DMS79 treated with DMSO at 0.1 percent for 48 hours (cell line): ENCODE measurements around the gene ACIN1.

Experiments used
- DNase-seq: peaks from one replicate; lab custom pipeline; 2025; lab: John Stamatoyannopoulos, UW

ACIN1 gene

GRCh38 chr14:23042162-23042965 is 52.6 kb downstream of the ACIN1 start, which contains the start of gene PSMB11:
PSMB11 (plus strand) TSS chr14:23042212; CDS start chr14:23042226, 14 bp downstream.
- DNase-seq, result no peak

- DNase-seq, result no peak
Measured at GRCh38 chr14:23041729-23042128, 53.2 kb downstream of the ACIN1 start.

DNA sequence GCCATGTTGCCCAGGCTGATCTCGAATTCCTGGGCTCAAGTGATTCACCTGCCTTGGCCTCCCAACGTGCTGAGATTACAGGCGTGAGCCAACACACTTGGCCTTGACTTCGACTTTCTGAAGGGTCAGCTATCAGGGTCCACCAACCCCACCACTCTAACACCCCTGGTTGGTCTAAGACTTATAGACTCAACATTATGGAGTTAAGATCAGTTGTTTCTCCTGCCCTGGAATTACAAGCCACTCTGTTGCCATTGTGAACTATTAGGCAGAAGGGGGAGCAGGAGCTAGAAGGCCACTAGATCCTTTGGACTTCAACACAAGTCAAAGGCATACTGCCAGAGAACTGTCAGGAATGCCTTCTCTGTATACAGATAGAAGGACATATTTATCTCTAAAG is 54.8 kb downstream of the ACIN1 start:
- DNase-seq, result no peak

DNA sequence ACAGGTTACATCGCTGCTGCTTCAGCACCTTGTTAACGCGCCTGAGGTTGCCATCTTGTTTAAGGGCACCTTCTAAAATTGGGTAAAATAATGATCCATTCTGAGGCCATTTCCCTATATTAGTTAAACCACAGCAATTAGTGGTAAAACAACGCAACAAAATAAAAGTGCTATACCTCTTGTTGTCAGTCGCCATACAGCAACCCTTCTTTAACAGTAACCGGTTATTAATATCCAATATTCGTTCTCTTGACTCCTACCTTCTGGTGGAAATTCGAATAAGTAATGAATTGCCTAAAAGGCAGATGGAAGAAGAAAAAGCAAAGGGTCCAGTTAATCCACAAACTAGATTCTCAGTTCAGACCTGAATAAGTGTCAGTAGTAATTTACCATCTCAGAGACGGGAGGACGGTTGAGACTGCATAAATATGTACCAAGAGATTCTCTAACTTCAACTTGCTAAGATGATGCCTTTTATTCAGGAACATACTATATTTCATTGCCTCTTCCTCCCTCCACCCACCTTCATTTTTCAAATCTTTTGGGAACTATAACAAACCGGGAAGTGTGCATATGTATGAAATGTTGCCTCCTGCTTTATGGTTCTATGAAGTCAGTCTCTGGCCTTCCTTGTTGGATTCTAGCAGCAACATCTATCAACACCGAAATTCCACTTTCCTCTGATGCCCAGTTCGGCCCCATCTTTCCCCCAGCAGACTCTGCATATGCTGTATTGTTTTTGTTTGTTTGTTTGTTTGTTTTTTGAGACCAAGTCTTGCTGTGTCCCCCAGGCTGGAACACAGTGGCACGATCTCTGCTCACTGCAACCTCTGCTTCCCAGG is 59.4 kb downstream of the ACIN1 start:
- DNase-seq, result no peak

GRCh38 chr14:23034498-23035302 is 60.2 kb downstream of the ACIN1 start, which contains the start of gene PSMB5:
PSMB5 (minus strand) TSS chr14:23034900; CDS start chr14:23034881, 19 bp downstream.
- no peak for DNase-seq

DNA sequence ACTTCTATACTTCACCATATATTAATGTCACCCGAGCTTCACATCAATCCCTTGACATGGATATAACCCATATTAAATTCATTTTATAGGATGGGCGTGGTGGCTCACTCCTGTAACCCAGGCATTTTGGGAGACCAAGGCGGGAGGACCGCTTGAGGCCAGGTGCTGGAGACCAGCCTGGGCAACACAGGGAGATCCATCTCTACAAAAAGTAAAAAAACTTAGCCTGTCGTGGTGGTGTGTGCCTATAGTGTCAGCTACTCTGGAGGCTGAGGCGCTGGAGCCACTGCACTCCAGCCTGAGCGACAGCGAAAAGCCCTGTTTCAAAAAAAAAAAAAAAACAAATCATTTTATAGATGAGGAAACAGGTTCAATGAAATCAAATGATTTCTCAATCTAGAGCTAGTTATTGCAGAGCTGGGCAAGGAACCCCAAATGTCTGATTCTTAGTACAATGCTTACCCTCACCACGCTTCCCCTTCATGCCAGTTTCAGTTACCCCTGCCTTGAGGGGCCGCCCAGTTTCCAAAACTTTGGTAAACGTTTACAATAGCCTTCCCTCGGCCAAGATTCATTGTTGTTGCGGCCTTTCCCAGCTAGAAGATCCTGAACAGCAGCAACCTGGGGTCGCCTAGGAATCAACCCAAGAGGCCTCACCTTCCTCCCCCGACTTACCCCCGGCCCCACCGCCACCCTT is 61.0 kb downstream of the ACIN1 start:
- no peak for DNase-seq

DNA sequence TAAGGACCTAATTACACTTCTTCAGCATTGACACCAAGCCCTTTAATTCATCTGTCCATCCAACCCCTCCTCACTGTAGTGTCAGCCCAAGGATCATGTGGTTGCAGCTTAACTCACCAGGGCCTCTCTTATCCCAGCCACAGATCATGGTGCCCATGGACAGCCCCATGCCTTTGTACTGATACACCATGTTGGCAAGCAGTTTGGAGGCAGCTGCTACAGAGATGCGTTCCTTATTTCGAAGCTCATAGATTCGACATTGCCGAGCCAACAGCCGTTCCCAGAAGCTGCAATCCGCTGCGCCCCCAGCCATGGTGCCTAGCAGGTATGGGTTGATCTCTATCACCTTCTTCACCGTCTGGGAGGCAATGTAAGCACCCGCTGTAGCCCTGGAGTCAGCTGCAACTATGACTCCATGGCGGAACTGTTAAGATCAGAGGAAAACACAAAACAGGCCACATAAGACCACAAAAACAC is 61.6 kb downstream of the ACIN1 start:
- no peak for DNase-seq

- no peak for DNase-seq
Measured at GRCh38 chr14:23030936-23031335, 64.0 kb downstream of the ACIN1 start.

DNA sequence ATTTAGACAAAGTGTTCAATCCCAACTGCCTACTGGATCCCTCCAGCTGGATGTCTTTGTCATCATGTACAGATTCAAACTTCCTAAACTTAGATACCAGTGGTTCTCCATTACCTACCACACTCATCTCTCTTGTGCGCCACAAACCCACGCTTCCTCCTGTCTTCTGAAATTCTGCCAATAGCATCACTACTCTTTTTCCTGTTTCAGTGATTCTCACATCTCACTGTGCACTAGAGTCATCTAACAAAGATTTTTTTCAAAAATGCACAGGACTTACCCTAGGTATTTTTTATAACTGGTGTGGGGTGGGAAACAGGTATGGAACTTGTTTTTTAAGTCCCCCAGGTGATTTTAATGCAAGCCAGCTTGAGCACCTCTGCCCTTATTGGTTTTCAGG is 66.1 kb downstream of the ACIN1 start:
- DNase-seq, result no peak

- DNase-seq, result no peak
Measured at GRCh38 chr14:23025151-23025814, 69.7 kb downstream of the ACIN1 start.

GRCh38 chr14:23024612-23025075 is 70.3 kb downstream of the ACIN1 start:
- DNase-seq, result no peak

DNA sequence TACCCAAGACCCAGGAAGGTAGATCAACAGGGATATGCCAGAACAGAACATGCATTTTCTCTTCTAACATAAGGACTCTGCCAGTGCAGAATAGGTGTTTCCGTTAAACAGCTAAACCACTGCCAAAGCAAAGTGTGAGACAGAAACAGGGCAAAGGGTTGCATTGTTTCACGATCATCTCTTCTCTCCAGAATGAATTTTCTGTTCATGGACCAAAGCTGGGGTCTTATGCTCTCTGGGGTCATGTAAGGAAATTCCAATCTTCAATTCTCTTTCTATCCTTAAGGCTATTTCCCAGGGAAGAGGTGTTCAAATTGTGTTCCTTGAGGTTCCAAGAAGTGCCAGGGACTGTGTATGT is 71.2 kb downstream of the ACIN1 start:
- DNase-seq, result no peak

GRCh38 chr14:23023022-23023794 is 71.7 kb downstream of the ACIN1 start:
- no peak for DNase-seq

DNA sequence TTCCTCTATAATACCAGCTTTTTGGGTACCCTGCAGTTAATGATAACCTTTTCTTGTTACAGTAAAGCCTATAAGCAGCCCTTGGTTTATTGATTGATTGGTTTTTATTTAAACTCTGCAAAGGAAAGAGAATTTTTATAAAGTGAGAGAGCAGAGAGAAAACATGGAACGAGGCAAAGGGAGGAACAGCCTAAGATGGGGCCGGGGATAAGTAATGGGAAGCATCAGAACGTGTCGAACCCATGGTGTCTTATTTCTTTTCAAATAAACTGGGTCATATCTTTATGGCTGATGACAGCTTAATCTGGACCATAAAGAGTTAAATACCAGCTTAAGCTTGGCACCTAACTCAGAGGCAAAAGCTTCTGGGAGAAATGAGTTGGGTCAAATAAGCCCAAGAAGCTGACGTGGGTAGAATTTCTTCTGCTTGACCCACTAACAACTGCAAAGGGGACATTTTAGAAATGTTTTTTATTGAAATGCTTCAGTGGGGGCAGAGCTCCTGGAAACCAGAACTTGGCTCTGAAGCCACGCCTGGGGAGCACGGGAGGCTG is 73.0 kb downstream of the ACIN1 start:
- DNase-seq, result no peak

DNA sequence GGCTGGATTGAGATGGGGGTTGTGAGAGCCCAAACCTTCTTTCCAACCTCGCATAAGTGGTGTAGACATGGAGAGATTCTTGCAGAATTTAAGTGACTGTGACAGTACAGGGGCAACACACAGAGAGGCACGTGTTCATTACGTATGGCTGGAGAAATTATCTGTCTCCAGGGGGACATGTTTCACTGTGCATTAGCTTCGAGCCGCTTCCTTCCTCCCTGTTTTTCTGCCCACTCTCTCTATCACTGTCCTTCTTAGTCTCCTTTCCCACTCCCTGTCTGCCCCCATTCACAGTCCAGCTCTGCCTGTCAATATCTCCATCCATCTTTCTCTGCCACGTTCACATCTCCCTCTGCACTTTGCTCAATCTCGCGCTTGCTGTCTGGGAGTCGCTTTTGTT is 73.5 kb downstream of the ACIN1 start:
- no peak for DNase-seq

GRCh38 chr14:23020143-23021128 is 74.5 kb downstream of the ACIN1 start:
- no peak for DNase-seq

DNA sequence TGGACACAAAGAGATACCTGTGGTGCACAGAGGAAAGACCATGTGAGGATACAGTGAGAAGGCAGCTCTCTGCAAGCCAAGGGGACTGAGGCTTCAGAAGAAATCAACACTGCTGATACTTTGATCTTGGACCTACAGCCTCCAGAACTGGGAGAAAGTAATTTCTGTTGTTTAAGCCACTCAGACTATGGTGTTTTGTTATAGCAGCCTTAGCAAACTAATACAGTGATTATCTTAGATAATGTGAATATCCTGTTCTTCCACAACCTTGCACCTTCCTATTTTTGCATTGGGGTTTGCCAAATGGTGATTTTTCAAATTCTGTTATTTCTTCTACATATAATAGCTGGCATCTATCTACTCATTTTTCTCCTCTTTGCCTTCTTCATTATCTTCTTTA is 76.8 kb downstream of the ACIN1 start:
- no peak for DNase-seq

- DNase-seq, result no peak
Measured at GRCh38 chr14:23017091-23017490, 77.8 kb downstream of the ACIN1 start.
